ENCODE results near the gene EVA1A. TPM values are rescaled to one million over a fixed set of nuclear protein-coding genes. Genes with fewer than 3 reads are reported as not detected.
"Not testable (repeated sequence)": the region's sequence is repeated elsewhere in the genome, so short reads cannot be mapped to it uniquely, and the experiment has no call there.

Gene EVA1A
- total RNA-seq, 1 donor from 2014 or later: 19.9 TPM

- H3K27me3 Mint-ChIP-seq (ENCODE audit: unreplicated experiment): no peaks in the 10 kb centered on the region
- DNase-seq (ENCODE audit: low spot score): no peak
- peaks cover 12% of the 10 kb centered on the region for H3K4me1 Mint-ChIP-seq (ENCODE audit: unreplicated experiment)
- no peaks in the 10 kb centered on the region for H3K9me3 Mint-ChIP-seq (ENCODE audit: unreplicated experiment)
- H3K36me3 Mint-ChIP-seq (ENCODE audit: low read depth, unreplicated experiment): peaks cover 3% of the 10 kb centered on the region
- TF ChIP-seq CTCF (IDR thresholded peaks at IDR 0.05; ENCODE audit: unreplicated experiment): no peak
- no peak overlapping the region for H3K4me3 Mint-ChIP-seq (ENCODE audit: unreplicated experiment)
- H3K27ac Mint-ChIP-seq (ENCODE audit: unreplicated experiment): no peak overlapping the region
These were observed 76.9 kb downstream of the EVA1A start for GRCh38 chr2:75483878-75484277.

GRCh38 chr2:75482398-75482797, 78.3 kb downstream of the EVA1A start:
- peaks cover 12% of the 10 kb centered on the region for H3K4me1 Mint-ChIP-seq (ENCODE audit: unreplicated experiment)
- H3K9me3 Mint-ChIP-seq (ENCODE audit: unreplicated experiment): no peaks in the 10 kb centered on the region
- no peak for DNase-seq (ENCODE audit: low spot score)
- TF ChIP-seq CTCF (IDR thresholded peaks at IDR 0.05; ENCODE audit: unreplicated experiment): no peak
- peaks cover 3% of the 10 kb centered on the region for H3K36me3 Mint-ChIP-seq (ENCODE audit: low read depth, unreplicated experiment)
- no peak overlapping the region for H3K27ac Mint-ChIP-seq (ENCODE audit: unreplicated experiment)
- H3K27me3 Mint-ChIP-seq (ENCODE audit: unreplicated experiment): no peaks in the 10 kb centered on the region
- no peak overlapping the region for H3K4me3 Mint-ChIP-seq (ENCODE audit: unreplicated experiment)

- H3K4me1 Mint-ChIP-seq (ENCODE audit: unreplicated experiment): peaks cover 16% of the 10 kb centered on the region
- TF ChIP-seq CTCF (IDR thresholded peaks at IDR 0.05; ENCODE audit: unreplicated experiment): no peak
- H3K9me3 Mint-ChIP-seq (ENCODE audit: unreplicated experiment): no peaks in the 10 kb centered on the region
- no peak for DNase-seq (ENCODE audit: low spot score)
- H3K36me3 Mint-ChIP-seq (ENCODE audit: low read depth, unreplicated experiment): no peaks in the 10 kb centered on the region
- no peak overlapping the region for H3K27ac Mint-ChIP-seq (ENCODE audit: unreplicated experiment)
- H3K4me3 Mint-ChIP-seq (ENCODE audit: unreplicated experiment): no peak overlapping the region
- no peaks in the 10 kb centered on the region for H3K27me3 Mint-ChIP-seq (ENCODE audit: unreplicated experiment)
These were observed 79.5 kb downstream of the EVA1A start for GRCh38 chr2:75480971-75481836.

GRCh38 chr2:75477696-75478095, 83.0 kb downstream of the EVA1A start:
- not testable (repeated sequence) for H3K27ac Mint-ChIP-seq (ENCODE audit: unreplicated experiment); H3K36me3 Mint-ChIP-seq (ENCODE audit: low read depth, unreplicated experiment); H3K4me3 Mint-ChIP-seq (ENCODE audit: unreplicated experiment); DNase-seq (ENCODE audit: low spot score); H3K9me3 Mint-ChIP-seq (ENCODE audit: unreplicated experiment); H3K27me3 Mint-ChIP-seq (ENCODE audit: unreplicated experiment)
- peaks cover 19% of the 10 kb centered on the region for H3K4me1 Mint-ChIP-seq (ENCODE audit: unreplicated experiment)

GRCh38 chr2:75476761-75477160, 84.0 kb downstream of the EVA1A start:
- Mint-ChIP-seq H3K27me3 (ENCODE audit: unreplicated experiment) (no peaks in the 10 kb centered on the region), H3K36me3 (ENCODE audit: low read depth, unreplicated experiment) (no peaks in the 10 kb centered on the region), H3K4me3 (ENCODE audit: unreplicated experiment) (no peak overlapping the region), H3K9me3 (ENCODE audit: unreplicated experiment) (no peaks in the 10 kb centered on the region), H3K4me1 (ENCODE audit: unreplicated experiment) (peaks cover 19% of the 10 kb centered on the region), H3K27ac (ENCODE audit: unreplicated experiment) (no peak overlapping the region)
- TF ChIP-seq CTCF (IDR thresholded peaks at IDR 0.05; ENCODE audit: unreplicated experiment): no peak
- DNase-seq (ENCODE audit: low spot score): no peak
